ENCODE data around the gene KLHL29. TPM values are rescaled to one million over a fixed set of nuclear protein-coding genes. Genes with fewer than 3 reads are reported as not detected.

Gene KLHL29
- total RNA-seq, 1 experiment from 2014 or later, result 2.6 TPM

DNA sequence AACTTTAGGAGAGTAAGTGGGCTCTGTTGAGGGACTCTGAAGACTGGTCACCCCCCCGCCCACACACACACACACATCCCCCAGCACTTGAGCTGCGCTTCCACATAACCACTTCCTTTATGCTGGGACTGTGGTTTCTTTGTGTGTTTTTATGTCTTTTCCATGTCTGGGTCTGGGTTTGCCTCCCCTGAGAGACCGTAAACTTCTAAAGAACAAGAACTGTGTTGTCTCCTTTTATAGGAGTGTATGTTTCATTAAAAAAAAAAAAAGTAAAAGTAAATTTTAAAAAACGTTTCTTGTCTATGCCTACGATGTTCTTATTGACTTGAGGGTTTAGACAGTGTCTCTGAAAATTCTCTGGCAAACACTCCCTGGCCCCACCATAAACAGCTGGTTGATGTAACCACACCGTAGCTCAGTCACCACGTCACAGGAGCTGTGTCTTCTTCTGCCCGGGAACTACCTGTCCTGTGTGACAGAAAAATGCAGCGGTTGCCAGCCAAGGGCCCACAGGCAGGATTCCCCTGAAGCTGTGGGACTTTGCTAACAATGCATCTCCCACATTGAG lies 68.0 kb downstream of the KLHL29 start:
- ChIA-PET POLR2A (ENCODE audit: unreplicated experiment) (no interaction called here), CTCF (no interaction called here)
- no TSS peak for BruUV-seq (replicated peaks)
- Histone ChIP-seq H3K27me3 (ENCODE audit: low read length) (no peaks in the 10 kb centered on the region), H4K20me1 (ENCODE audit: low read length) (no peaks in the 10 kb centered on the region), H3K9me3 (ENCODE audit: low read length) (no peaks in the 10 kb centered on the region), H2AFZ (ENCODE audit: low read length) (no peak overlapping the region), H3K9ac (ENCODE audit: low read length) (no peak overlapping the region), H3K4me2 (ENCODE audit: low read length) (no peak overlapping the region), H3K9me2 (replicated peaks; ENCODE audit: low read length) (no peaks in the 10 kb centered on the region), H3K36me3 (ENCODE audit: low read depth, low read length) (no peaks in the 10 kb centered on the region), H3K4me1 (ENCODE audit: insufficient read depth, low read length) (peaks cover 10% of the 10 kb centered on the region), H3K79me2 (ENCODE audit: low read length) (no peaks in the 10 kb centered on the region), H3K27ac (ENCODE audit: low read length) (no peak overlapping the region), H3F3A (ENCODE audit: low read length, unreplicated experiment) (no peaks in the 10 kb centered on the region), H3K4me3 (ENCODE audit: low read length) (no peak overlapping the region)
- DNase-seq (no peak), ATAC-seq (peak; percentile 69)
- TF ChIP-seq EZH2 (IDR thresholded peaks at IDR 0.05; ENCODE audit: low read length, unreplicated experiment) (no peak), EZH2phosphoT487 (IDR thresholded peaks at IDR 0.05; ENCODE audit: borderline replicate concordance, low read length) (no peak)
- TF ChIP-seq, protein P1, sequence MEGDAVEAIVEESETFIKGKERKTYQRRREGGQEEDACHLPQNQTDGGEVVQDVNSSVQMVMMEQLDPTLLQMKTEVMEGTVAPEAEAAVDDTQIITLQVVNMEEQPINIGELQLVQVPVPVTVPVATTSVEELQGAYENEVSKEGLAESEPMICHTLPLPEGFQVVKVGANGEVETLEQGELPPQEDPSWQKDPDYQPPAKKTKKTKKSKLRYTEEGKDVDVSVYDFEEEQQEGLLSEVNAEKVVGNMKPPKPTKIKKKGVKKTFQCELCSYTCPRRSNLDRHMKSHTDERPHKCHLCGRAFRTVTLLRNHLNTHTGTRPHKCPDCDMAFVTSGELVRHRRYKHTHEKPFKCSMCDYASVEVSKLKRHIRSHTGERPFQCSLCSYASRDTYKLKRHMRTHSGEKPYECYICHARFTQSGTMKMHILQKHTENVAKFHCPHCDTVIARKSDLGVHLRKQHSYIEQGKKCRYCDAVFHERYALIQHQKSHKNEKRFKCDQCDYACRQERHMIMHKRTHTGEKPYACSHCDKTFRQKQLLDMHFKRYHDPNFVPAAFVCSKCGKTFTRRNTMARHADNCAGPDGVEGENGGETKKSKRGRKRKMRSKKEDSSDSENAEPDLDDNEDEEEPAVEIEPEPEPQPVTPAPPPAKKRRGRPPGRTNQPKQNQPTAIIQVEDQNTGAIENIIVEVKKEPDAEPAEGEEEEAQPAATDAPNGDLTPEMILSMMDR (conservative IDR thresholded peaks at IDR 0.05; ENCODE audit: low read depth, low read length), result no peak
- intact Hi-C loops (cut with micrococcal nuclease), result loop anchor here (2.0 kb wide), 1 partner anchor 48 kb away; no protein-coding TSS in a partner anchor

DNA sequence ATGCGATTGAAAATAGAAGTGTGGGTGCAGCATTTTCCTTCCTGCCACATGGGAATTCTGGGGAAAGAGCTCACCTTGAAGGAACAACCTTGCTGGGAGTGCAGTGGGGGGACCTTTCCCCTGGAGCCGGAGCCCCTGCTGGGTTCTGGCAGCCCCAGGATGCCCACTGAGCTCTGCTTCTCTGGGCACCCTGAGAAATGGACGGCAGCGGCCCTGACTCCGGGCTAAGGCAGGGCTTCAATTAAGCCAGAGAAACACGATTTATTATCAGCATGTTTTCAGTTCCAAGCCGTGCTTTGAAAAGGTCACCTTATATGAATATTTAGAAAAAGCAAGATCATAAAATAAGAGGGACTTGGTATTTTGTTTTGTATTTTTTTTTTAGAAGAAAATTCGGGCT lies 68.5 kb downstream of the KLHL29 start:
- Histone ChIP-seq H3K9me3 (ENCODE audit: low read length) (no peaks in the 10 kb centered on the region), H3K4me1 (ENCODE audit: insufficient read depth, low read length) (peaks cover 10% of the 10 kb centered on the region), H3K9ac (ENCODE audit: low read length) (no peak overlapping the region), H3K36me3 (ENCODE audit: low read depth, low read length) (no peaks in the 10 kb centered on the region), H3K79me2 (ENCODE audit: low read length) (no peaks in the 10 kb centered on the region), H3F3A (ENCODE audit: low read length, unreplicated experiment) (no peaks in the 10 kb centered on the region), H3K27ac (ENCODE audit: low read length) (no peak overlapping the region), H2AFZ (ENCODE audit: low read length) (no peak overlapping the region), H3K27me3 (ENCODE audit: low read length) (no peaks in the 10 kb centered on the region), H3K9me2 (replicated peaks; ENCODE audit: low read length) (no peaks in the 10 kb centered on the region), H3K4me3 (ENCODE audit: low read length) (no peak overlapping the region), H3K4me2 (ENCODE audit: low read length) (no peak overlapping the region), H4K20me1 (ENCODE audit: low read length) (no peaks in the 10 kb centered on the region)
- TF ChIP-seq EZH2phosphoT487 (IDR thresholded peaks at IDR 0.05; ENCODE audit: borderline replicate concordance, low read length) (no peak), EZH2 (IDR thresholded peaks at IDR 0.05; ENCODE audit: low read length, unreplicated experiment) (no peak)
- TF ChIP-seq, protein P1 (conservative IDR thresholded peaks at IDR 0.05; ENCODE audit: low read depth, low read length), result no peak
- ChIA-PET CTCF (no interaction called here), POLR2A (ENCODE audit: unreplicated experiment) (no interaction called here)
- ATAC-seq (no peak), DNase-seq (no peak)
- intact Hi-C loops (cut with micrococcal nuclease), result loop anchor here (2.0 kb wide), 1 partner anchor 49 kb away; no protein-coding TSS in a partner anchor
- BruUV-seq (replicated peaks), result no TSS peak

DNA sequence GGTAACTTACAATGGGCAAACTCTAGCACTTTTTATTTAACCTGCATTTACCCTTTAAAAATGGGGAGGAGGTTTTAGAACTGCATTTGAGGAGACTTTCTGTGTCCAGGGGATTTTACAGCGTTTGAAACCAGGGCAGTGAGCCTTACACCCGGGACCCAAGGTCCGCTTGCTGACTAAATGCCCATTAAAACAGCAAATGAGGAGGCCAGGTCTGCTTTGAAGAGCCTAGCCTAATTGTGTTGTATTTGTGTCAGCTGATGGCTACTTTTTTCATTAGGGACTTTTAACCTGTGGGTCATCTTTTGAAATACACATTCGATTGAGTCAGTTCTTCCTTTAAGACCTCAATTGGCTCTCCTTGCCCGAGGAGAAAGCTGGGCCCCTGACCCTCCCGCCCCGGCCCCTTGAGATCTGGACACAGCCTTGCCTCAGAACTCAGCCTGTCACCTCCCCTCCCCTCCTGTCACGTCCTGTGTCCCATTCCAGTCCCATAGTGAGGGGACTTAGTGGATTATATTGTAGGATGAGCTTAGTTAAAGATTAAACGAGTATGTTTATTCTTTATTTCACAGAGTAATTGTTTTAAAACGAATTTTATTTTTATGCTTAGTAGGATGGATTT lies 69.0 kb downstream of the KLHL29 start:
- Histone ChIP-seq H3K9me3 (ENCODE audit: low read length) (no peaks in the 10 kb centered on the region), H4K20me1 (ENCODE audit: low read length) (no peaks in the 10 kb centered on the region), H3K79me2 (ENCODE audit: low read length) (no peaks in the 10 kb centered on the region), H3K4me1 (ENCODE audit: insufficient read depth, low read length) (peaks cover 10% of the 10 kb centered on the region), H3K9me2 (replicated peaks; ENCODE audit: low read length) (no peaks in the 10 kb centered on the region), H3K4me2 (ENCODE audit: low read length) (no peak overlapping the region), H3K36me3 (ENCODE audit: low read depth, low read length) (no peaks in the 10 kb centered on the region), H3K4me3 (ENCODE audit: low read length) (no peak overlapping the region), H3F3A (ENCODE audit: low read length, unreplicated experiment) (no peaks in the 10 kb centered on the region), H3K9ac (ENCODE audit: low read length) (no peak overlapping the region), H3K27me3 (ENCODE audit: low read length) (no peaks in the 10 kb centered on the region), H3K27ac (ENCODE audit: low read length) (no peak overlapping the region), H2AFZ (ENCODE audit: low read length) (no peak overlapping the region)
- CTCF ChIA-PET, result no interaction called here
- TF ChIP-seq EZH2 (IDR thresholded peaks at IDR 0.05; ENCODE audit: low read length, unreplicated experiment), result no peak
- TF ChIP-seq, protein P1 (conservative IDR thresholded peaks at IDR 0.05; ENCODE audit: low read depth, low read length), result no peak
- TF ChIP-seq EZH2phosphoT487 (IDR thresholded peaks at IDR 0.05; ENCODE audit: borderline replicate concordance, low read length), result no peak
- BruUV-seq (replicated peaks), result no TSS peak
- intact Hi-C loops (cut with micrococcal nuclease), result loop anchor here (2.0 kb wide), 1 partner anchor 49 kb away; no protein-coding TSS in a partner anchor
- DNase-seq, result no peak
- no peak for ATAC-seq
- POLR2A ChIA-PET (ENCODE audit: unreplicated experiment), result no interaction called here
